KG1 (cell line): ENCODE measurements around the gene YBX3.
A peak's percentile ranks its signal among the peaks of the same experiment; 100 is the strongest.
"Not testable (repeated sequence)": the region's sequence is repeated elsewhere in the genome, so short reads cannot be mapped to it uniquely, and the experiment has no call there.

Source experiments
- DNase-seq: peaks from one replicate; lab custom pipeline; 2025; lab: John Stamatoyannopoulos, UW

The YBX3 gene

DNA sequence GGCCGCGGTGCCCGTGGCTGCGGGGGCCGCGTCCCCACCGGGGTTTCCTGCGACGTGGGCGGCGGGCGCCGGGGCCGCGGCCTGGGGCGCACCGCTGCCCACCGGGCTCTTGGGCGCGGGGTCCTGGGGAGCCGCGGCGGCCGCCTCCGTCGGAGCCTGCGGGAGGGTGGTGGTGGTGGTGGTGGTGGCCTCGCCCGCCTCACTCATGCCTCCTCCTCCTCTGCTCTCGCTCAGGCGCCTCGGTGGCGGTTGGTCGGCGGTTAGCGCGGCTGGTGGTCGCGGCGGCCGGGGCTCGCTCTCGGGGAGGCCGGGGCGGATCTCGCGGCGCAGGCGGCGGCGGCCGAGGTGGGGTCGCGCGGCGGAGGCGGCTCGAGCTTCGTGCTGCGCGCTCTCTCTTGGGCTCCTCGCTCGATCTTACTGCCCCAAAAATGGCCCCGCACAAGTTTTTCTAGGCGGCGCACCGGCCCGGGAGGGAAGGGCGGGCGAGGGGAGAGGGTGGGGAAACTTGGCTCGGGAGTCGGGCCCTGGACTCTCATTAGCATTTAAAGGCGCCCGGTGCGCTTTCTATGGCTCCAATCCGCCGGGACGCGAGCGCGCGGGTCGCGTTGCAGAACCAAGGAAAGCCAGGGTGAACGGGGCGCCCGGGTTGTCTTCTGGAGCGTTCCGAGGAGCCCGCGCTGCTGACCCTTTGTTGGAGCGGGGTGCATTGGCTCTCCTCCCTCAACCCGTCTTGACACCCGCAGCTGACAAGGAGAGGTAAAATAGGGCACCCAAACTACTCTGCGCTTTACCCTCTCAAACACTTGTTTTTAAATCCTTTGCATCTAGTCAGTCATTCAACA lies at the start of gene YBX3:
TSS of gene YBX3 (minus strand) at position 419 of the 842 bp plus-strand sequence. CDS start at position 207, 212 bp downstream.
- DNase-seq = peak; percentile 22

DNA sequence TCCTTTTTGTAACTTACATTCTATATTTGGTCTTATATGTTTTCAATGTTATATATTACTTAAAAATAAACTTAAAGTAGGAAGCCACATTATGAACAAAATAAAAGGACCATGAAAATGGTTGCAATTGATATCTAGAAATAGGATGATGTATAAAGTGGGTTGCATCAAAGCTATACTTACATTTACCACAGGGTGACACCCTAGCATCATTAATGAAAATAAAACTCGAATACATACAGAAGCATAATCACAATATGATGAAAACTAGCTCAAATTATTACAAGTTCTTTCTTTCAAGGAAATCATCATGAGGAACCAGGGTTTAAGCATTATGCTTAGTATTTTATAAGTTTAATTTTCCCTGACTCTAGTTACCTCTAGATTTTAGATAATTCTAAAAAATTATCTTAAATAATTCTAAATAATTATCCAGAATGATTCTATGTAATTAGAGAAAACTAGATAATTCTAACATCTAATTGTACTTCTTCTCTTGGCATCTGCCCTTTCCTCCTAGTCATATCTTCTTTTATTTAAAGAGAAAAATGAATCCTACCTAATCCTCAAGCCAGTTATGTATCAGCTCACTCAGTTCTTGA lies 48.1 kb upstream of the YBX3 start:
- no peak for DNase-seq

DNA sequence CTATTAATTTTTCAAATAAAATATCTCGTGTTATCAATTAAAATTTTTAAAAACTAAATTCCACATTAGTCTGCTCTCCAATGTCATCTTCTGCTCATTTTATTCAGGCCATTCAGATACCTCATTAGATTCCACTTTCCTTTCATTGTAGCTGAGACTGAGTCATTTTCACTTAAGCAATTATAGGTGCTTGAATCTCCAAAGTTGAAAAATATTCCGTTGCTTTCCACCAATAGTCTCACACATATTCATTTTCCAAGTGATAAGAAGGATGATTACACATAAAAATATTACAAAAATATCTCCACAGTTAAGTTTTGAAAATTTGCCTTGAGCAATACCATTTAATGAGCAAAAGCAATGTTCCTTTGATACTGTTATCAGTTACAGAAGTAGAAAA lies 36.5 kb upstream of the YBX3 start:
- no peak for DNase-seq

DNA sequence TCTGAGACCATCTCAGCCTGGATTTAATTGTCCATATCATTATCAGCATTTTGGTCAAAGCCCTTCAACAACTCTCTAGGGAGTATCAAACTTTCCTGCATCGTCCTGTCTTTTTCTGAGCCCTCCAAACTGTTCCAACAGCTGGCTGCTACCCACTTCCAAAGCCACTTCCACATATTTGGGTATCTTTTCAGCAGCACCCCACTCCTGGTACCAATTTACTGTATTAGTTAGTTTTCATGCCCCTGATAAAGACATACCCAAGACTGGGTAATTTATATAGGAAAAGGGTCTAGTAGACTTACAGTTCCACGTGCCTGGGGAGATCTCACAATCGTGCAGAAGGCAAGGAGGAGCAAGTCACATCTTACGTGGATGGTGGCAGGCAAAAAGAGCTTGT lies 33.1 kb upstream of the YBX3 start:
- no peak for DNase-seq

DNA sequence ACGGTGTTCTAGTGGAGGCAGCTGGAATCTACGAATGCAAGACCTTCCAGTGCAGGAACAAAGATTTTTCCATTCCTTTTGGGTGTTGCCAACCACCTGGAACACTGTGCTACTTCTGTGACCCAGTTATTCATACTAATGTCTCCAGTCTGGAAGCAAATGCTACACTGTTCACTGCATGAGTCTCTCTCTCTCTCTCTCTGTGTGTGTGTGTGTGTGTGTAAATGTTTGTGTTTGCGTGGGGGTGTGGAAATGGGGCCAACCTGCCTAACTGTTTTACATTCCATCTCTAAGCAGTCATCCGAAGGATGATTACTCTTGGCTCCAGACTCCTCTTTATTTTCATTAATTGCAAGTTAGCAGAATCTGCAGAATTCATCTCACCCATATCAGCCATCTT lies 29.9 kb upstream of the YBX3 start:
- DNase-seq = no peak

DNA sequence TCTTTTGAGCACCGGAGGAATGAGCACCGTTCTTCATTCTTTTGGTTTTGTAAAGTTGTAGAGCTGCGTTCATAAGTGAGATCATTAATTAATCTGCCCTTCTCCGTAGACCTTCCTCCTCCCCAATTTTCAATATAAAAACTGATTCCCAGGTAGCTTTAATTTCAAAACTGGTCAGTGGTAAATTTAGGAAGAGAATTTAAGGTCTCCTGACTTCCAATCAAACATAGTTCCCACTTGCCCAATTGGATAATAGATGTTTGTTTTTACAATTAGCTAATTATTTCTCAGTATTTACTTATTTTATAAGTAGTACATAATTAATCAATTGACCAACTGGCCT lies 27.2 kb upstream of the YBX3 start:
- DNase-seq = no peak

DNA sequence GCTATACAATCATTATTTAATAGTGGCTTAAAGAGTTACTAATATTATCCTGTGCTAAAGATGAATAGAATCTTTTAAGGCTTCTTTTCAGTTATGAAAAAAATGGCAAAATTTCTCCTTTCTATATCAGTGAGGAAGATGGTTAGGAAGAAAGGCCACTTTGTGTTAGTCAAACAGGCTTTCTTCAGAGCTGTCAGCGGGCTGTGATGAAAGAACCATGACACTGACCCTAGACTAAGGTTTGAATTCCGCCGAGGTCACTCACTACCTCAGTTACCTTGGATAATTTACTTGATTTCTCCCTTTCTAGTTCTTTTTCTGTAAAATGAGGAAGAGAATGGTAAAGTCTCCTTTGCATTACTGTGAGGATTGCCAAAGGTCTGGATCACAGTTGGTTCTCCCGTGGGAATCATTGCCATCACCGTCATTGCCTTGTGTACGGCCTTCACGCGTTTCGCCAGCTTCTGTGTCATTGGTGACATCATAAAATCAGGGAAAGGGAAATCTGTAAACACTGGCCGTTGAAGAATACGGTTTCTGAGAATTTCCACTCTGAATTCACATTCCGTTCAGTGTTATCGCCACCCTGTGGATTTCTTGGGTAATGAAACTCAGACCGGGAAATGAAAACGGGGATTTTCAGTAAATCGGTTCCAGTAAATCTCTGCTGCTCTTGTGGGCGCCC lies 26.7 kb upstream of the YBX3 start:
- peak; percentile 13 for DNase-seq

DNA sequence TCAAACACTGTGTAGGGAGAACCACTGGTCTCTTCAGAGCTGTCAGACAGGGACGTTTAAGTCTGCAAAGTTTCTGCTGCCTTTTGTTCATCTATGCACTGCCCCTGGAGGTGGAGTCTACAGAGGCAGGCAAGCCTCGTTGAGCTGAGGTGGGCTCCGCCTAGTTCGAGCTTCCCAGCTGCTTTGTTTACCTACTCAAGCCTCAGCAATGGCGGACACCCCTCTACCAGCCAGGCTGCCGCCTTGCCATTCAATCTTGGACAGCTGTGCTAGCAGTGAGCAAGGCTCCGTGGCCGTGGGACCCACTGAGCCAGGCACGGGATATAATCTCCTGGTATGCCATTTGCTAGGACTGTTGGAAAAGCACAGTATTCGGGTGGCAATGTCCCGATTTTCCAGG lies 24.6 kb upstream of the YBX3 start:
- DNase-seq = no peak

DNA sequence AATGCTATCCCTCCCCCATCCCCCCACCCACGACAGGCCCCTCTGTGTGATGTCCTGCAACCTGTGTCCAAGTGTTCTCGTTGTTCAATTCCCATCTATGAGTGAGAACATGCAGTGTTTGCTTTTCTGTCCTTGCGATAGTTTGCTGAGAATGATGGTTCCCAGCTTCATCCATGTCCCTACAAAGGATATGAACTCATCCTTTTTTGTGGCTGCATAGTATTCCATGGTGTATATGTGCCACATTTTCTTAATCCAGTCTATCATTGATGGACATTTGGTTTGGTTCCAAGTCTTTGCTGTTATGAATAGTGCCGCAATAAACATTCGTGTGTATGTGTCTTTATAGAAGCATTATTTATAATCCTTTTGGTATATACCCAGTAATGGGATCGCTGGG lies 20.3 kb upstream of the YBX3 start:
- not testable (repeated sequence) for DNase-seq

DNA sequence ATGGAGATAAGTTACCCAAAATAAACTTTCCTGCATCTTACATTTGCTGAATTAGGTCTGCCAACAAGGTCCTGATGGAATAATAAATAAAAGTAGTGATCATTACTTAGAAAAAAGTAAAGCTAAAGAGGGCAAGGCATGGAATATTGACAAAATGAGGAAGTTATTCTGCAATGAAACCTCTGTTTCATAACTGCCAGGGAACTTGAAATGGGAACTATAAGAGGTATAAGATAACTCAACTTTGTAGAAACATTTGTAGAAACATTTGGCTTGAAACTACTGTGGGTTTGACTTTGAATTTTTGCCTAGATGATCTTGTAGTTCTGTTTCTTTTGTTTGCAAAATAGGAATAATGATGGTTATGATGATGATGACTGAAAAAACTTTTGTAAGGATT lies 18.7 kb upstream of the YBX3 start:
- DNase-seq = no peak

DNA sequence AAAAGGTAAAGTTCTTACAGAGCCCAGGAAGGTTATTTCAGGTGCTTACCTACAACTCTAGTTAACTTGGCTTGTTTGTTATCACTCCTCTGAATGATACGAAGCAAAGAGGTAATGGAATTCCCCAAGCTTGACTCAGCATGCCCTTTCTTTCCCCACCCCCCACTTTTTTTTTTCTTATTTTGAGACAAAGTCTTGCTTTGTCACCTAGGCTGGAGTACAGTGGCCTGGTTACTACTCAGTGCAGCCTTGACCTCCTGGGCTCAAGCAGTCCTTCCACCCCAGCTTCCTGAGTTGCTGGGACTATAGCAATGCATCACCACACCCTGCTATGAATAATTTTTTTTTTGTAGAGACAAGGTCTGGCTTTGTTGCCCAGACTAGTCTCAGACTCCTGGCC lies 17.1 kb upstream of the YBX3 start:
- DNase-seq = no peak

DNA sequence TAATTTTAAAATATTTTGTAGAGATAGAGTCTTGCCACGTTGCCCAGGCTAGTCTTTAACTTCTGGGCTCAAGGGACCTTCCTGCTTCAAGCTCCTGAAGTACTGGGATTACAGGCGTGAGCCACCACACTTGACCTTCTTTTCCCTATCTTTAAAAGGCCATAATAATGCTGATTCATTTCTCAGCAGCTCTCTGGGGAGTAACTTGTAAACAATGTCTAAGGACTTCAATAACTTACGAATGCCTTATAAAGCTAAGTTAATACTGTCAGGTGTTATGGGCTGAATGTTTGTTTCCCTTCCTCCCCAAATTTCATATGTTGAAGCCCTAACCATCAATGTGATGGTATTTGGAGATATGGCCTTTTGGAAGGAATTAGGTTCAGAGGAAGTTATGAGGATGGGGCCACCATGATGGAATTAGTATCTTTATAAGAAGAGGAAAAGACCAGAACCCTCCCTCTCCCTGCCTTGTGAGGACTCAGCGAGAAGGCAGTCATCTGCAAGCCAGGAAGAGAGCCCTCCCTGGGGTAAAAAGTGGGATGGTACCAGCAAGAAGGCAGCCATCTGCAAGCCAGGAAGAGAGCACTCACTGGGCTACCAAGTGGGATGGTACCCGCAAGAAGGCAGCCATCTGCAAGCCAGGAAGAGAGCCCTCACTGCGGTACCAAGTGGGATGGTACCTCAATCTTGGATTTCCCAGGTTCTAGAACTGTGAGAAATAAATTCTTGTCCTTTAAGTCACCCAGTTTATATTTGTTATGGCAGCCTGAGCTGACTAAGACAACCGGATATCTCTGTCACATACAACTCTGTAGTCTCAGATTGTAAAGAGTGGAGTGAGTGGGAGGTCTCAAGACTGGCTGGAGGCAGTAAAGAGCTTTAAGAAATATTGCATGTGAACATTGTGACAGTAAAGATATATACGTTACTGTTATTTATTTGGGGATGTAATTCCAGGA lies 16.3 kb upstream of the YBX3 start:
- no peak for DNase-seq

DNA sequence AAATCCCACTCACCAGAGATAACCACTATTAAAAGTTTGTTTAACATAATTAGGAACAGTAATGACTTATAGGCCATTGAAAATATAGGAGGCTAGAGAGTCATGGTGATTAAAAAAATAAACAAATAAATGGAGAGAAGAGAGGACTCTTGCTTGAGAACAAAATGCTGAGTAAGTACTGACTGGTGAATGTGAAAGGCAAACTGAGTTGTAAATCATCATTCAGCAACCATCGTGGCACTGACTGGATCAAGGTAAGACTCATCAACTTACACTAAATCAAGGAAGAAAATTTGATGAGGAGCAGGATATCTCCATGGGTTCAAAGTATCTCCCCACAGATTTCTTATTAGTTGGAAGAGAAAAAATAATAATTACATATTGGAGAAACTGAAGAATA lies 14.1 kb upstream of the YBX3 start:
- no peak for DNase-seq

DNA sequence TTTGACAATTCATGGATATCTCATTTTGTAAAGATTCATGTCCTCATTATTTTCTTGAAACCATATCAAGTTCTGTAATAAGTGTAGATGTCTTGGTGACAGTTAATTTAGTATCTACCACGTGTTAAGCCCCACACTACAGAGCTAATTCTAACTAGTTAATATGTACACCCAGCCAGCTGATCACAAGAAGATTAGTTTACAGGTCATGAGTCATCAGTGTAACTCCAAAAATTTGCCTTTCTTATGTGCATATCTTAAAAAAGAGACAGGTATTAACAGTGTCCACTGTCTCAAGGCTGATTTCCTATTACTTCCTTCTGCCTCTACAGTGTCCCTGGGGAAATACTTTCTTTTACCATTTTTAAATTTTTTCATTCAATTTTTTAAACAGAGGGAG lies 13.3 kb upstream of the YBX3 start:
- no peak for DNase-seq

DNA sequence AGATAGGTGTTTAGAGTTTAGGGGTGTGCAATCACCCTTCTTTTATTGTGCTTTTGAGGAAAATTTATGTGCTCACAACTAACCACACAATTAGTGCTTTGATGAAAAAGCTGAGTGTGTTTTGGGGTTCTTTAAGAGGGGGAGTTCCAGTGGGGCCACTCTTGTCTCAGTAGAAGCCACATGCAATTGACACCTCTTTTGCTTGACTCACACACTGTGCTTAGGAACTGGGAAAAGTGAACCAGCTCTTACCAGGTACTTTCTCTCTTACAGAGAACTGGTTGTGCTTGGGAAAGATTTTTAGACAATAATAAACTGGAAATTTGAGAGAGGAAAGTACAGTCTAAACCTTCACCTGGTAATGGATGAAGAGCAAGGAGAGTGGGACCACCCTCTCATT lies 12.3 kb upstream of the YBX3 start:
- DNase-seq = no peak

DNA sequence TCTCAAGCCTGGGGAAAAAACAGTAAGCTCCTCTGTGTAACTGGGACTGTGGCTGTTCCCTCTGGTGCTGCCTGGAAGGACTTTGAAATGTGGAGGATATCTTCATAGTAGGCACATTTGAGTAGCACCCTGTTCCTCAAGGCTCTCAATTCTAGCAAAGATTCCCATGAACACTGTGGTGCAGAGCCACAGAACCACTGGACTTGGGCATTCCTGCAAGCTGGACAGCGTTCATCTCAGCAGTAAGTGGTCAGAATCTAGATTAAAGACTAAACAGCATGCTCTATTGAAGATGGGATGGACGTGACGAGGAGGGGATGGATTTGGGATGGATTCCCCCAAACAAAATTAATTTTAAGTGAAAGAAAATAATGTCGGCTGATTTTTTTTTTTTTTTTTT lies 9.4 kb upstream of the YBX3 start:
- no peak for DNase-seq

DNA sequence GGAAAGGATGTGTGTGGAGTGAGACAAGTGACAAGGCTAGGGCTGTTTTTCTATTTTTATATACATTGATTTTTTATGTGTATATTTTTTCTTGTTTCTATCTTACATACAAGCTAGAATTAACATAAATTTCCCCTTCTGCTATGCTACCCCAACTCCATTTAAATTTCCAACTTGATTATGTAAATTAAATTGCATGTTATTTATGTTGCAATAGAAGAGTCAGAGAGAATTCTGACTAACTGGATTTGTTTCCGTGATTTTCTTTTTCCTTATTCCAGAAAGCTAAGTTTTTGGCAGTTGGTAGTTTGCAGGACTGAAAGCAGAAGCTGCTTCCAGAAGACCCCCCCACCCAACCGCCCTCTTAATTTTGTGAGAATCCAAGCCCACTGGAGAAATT lies 8.9 kb upstream of the YBX3 start:
- no peak for DNase-seq

DNA sequence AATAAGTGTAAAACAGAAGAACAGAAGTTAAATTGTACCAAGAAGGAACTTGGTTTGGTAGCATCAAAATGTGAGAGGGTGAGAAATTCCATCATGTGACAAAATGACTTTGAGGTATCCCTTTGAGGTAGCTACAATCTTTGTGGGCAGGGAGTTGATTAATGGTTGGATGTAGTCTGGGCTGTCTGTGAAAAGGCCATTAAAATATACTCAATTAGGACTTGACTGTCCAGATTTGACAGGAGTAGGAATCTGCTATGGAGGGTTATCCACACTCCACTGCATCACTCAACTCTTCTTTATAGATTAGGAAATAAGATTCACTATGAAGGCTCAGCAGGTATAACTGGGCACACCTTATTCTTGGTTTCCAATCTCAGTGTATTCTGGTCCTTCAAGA lies 7.4 kb upstream of the YBX3 start:
- no peak for DNase-seq

DNA sequence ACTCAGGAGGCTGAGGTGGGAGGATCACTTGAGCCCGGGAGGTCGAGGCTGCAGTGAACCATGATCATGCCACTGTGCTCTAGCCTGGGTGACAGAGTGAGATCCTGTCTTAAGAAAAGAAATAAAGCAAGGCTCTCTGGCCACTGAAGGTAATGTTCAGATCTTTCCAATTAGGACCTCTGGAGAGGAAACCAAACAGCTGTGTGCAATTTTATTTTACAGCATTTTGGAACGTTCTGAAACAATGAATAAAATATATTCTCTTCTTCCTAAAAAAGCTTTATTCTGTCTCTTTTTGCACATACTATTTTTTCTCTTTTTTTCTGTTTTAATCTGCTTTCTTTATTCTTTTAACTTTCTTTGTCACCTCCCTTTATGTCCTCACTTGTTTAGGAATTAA lies 5.0 kb upstream of the YBX3 start:
- DNase-seq = no peak

DNA sequence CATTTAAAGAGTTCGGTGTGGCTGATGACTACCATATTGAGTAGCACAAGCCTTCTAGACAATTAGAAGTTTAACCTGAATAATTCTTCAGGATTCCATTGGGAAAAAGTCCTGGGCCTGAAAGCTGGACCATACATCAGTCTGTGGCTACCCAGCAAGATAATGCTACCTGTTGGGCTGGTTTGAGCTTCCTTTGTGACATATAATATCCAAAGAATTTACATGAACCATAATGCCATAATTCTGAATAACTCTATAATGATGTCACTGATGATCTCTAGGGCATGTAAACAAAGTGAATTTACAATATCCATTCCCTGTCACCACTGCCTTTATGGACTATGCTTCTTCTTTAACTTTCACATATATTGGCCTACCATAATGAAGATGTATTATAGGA lies 3.8 kb upstream of the YBX3 start:
- DNase-seq = no peak

DNA sequence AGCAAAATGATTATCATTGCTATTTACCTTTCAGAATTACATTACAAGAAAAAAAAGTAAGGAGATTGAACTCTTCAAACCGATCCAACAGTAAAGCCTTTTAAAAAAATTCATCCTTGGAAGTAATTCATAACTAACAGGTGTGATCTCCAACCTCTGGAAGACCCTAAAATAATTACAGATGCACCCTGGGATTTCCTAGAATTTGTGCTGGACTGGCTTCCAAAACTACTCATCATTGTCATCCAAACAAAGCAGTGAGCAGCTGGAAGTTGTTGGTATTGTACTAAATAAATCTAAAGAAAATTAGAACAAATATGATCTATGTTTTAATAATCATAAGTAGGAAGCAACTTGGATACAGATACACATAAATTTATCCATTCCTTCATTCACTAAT lies 1.9 kb upstream of the YBX3 start:
- DNase-seq = no peak

DNA sequence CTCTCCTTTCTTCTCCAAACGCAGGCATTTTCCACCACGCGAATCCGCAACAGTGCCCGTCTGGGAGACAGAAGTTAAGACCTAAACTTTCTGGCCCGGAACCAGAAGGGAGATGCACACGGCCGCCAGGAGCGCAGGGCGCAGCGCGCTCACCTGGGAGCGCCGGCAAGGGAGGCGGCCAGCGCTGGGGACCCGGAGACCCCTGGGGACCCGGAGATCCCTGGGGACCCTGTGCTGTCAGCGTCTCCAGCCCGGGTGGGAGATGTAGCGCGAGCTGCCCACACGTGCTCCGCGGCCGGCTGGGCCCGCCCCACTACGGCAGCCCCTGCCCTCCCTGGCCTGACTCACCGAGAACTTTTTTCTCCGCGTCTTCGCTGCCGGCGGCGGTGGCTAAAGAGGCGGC lies 620 bp downstream of the YBX3 start:
- DNase-seq = no peak
